NCI-H82 (cell line): ENCODE results near the gene SLC38A10.
"Not testable (repeated sequence)": the region's sequence is repeated elsewhere in the genome, so short reads cannot be mapped to it uniquely, and the experiment has no call there.

Experiments used
- DNase-seq: peaks from one replicate; lab custom pipeline; 2025; lab: John Stamatoyannopoulos, UW

The SLC38A10 gene

GRCh38 chr17:81230043-81230820 lies 64.9 kb downstream of the SLC38A10 start:
- DNase-seq, result peak; percentile 53

- no peak for DNase-seq
These were observed 65.5 kb downstream of the SLC38A10 start for GRCh38 chr17:81229666-81229920.

GRCh38 chr17:81228834-81229665 lies 66.1 kb downstream of the SLC38A10 start:
- DNase-seq, result no peak

- DNase-seq, result no peak
These were observed 66.7 kb downstream of the SLC38A10 start for GRCh38 chr17:81228420-81228819.

DNA sequence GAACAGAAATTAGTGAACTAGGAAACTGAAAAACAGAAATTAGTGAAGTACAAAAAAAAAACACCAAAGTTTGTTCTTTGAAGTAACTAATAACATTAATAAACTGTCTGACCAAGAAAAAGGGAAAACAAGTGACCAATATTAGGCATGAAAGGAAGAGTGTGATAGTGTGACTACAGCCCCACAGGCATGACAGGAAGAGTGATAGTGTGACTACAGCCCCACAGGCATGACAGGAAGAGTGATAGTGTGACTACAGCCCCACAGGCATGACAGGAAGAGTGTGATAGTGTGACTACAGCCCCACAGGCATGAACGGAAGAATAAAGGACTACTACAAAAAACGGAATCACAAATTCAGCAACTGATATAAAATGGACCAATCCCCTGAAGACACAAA lies 67.5 kb downstream of the SLC38A10 start:
- not testable (repeated sequence) for DNase-seq

DNA sequence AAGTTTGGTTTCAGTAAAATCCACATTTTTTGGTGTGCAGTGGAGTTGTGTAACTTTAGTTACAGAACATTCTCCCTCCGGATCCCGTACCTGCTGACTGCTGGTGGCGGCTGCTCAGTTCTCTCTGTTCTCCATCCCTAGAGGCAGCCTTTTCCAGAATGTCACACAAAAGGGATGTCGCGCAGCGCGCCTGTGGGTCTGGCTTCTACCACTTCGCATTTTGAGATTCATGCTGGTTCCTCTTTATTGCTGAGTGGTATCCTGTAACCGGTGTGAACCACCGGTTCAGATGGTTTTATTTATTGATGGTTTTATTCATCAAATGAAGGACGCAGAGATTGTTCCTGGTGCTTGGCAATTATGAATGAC lies 71.4 kb downstream of the SLC38A10 start:
- no peak for DNase-seq

GRCh38 chr17:81222906-81223761 lies 72.0 kb downstream of the SLC38A10 start, which contains the start of gene CEP131:
TSS of gene CEP131 (minus strand) at chr17:81222965. CDS start at chr17:81220056, 2,909 bp downstream.
- peak; percentile 99 for DNase-seq

DNA sequence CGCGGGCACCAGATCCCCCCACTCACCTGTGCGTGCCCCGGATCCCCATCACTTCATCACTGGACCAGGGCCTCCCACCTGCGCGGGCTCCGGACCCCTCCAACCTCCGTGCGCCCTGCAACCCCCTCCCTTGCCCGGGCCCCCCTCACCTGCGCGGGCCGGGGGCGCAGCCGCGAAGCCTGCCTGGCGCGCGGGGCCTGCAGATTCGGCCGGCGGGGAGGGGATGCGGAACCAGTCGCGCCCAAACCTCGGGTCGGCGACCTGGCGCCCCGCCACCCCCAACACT lies 72.5 kb downstream of the SLC38A10 start:
- DNase-seq, result no peak

DNA sequence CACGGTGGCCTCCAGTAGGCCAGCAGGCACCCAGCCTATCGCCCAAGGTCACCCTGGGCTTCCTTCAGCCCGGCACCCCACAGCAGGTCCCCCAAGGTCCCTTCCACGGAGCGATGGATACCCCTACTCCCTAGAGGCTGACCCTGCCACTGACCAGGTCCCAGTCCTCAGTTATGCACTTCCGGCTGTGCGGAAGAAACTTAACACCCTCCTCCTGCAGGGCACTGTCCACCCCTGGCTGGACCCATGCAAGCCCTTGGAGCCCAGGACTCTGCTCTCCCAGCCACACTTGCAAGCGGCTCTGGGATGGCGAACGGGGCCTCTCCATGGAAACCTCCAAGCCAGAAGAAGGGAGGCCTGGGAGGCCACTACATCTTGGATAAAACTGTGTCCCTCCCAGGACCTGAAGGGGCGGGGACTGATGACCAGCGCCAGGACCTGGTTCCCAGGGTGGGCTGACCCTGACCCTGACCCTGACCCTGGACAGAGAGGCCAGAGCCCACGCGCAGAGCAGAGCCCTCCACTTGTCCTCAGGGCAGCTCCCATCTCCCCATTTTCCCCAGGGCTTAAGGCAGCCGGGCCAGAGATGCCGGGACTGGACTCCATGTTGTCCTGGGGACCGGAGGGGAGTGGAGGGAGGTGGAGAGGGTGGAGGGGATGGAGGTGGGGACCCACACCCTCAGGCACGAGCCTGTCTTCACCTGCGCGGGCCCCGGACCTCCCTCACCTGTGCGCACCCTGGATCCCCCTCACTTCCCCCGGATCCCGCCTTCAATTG lies 73.1 kb downstream of the SLC38A10 start:
- peak; percentile 25 for DNase-seq

- no peak for DNase-seq
These were observed 73.7 kb downstream of the SLC38A10 start for GRCh38 chr17:81221371-81221841.

- no peak for DNase-seq
These were observed 75.5 kb downstream of the SLC38A10 start for GRCh38 chr17:81219476-81220180.

DNA sequence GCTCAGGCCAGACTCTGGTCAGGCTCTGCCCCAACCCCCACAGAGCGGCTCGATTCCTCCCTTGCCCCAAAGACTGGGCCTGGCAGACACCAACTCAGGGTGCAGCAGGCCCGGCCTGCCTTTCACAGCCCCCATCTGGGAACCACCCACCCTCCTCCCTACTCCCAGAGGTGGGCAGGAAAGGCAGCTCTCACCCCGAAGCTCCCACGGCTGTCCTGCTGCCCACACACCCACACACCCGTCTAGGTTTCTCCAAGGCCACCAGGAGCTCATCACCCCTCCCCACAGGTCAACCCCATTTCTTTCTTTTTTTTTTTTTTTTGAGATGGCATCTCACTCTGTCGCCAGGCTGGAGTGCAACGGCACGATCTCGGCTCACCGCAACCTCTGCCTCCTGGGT lies 76.1 kb downstream of the SLC38A10 start:
- DNase-seq, result no peak

DNA sequence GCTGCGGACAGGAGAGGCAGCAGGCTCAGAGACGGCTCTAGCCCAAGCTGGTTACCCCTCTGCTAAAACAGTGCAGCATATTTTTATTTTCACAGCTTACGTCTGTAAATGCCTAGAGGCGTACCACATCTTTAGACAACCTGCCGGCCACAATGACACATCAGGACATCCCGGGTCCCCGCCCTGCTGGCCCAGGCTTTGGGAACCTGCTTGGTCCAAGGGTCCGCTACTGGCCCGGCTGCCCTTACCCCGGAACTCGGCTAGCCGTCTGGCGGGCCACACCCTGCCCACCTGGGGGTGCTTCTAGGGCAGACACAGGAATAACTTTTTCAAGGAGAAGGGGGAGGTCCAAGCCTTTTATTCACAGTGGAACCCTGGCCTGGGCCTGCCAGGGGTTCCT lies 76.6 kb downstream of the SLC38A10 start:
- DNase-seq, result no peak

- no peak for DNase-seq
These were observed 77.6 kb downstream of the SLC38A10 start for GRCh38 chr17:81217491-81217890.

DNA sequence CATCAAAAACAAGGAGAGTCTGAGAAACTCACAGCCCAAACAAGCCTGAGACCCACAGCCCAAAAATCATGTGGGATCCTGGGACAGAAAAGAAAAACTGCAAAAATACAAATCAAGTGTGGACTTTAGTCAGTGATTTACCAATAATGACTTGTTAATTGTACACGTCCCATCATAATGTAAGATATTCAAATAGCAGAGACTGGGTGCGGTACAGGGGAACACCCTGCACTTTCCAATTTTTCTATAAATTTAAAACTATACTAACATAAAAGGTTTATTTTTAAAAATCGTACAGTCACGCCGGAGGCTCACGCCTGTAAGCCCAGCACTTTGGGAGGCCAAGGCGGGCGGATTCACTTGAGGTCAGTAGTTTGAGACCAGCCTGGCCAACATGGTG lies 81.1 kb downstream of the SLC38A10 start:
- no peak for DNase-seq

GRCh38 chr17:81212365-81212764 lies 82.7 kb downstream of the SLC38A10 start:
- no peak for DNase-seq

GRCh38 chr17:81210868-81211267 lies 84.2 kb downstream of the SLC38A10 start:
- DNase-seq, result no peak

DNA sequence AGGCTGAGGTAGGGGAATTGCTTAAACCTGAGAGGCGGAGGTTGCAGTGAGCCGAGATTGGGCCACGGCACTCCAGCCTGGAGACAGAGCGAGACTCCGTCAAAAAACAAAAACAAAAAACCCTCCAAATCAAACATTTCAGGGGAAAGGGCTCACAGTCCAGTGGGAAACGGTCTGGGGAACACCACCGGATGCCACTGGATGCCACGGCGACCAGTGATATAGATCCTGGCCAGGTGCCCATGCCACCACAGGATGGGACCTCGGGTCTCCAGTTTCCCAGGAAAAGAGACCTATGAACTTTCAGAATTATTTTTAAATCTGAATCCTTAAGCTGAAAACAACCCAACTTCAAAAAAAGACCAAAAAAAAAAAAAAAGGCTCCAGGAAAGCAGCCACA lies 84.6 kb downstream of the SLC38A10 start:
- no peak for DNase-seq

- DNase-seq, result no peak
These were observed 86.0 kb downstream of the SLC38A10 start for GRCh38 chr17:81209141-81209540.

DNA sequence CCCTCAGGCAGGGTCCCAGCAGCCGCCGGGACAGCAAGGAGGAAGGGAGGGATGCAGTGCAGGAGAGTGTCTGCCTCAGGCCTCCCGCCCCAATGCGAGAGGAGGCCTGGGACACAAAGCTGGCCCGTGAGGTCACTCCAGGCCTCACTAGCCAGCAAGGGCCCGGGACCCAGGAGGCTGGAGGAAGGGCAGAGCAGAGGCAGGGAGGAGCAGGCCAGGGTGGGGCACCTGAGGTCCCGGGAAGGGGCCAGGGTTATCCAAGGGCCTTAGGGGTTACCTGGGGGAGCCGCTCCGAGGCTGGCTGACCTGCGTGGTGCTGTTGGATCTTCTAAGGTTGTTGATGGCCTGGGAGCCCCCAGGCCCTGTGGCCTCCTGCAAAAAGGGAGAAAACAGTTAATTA lies 86.5 kb downstream of the SLC38A10 start:
- DNase-seq, result no peak
